HG02610 (cell line): ENCODE data around the gene OR11G2.
"Not testable (repeated sequence)": the region's sequence is repeated elsewhere in the genome, so short reads cannot be mapped to it uniquely, and the experiment has no call there.

ENCODE experiments used
- ATAC-seq: cut with Tn5 transposase; IDR thresholded peaks from one replicate; pipeline ENCODE4 v1.9.1; 2021; ENCODE audit warnings: mild to moderate bottlenecking, moderate library complexity; ENCODE audit not compliant: unreplicated experiment

Gene OR11G2

GRCh38 chr14:20219033-20219432, 28.3 kb downstream of the OR11G2 start:
- no peak for ATAC-seq

GRCh38 chr14:20223410-20223809, 32.7 kb downstream of the OR11G2 start, which contains the start of gene OR11H6:
OR11H6 (plus strand) TSS chr14:20223710; CDS start chr14:20223710, 0 bp downstream.
- no peak for ATAC-seq

GRCh38 chr14:20228681-20229080, 38.0 kb downstream of the OR11G2 start, which contains the start of gene OR11H7:
OR11H7 (plus strand) TSS chr14:20228981.
- no peak for ATAC-seq

GRCh38 chr14:20235415-20235814, 44.7 kb downstream of the OR11G2 start:
- not testable (repeated sequence) for ATAC-seq

- ATAC-seq = no peak
These were observed 57.0 kb downstream of the OR11G2 start for GRCh38 chr14:20247646-20248246.
